Natural killer cell (primary cell): ENCODE data around the gene ZNF175. TPM values are rescaled to one million over a fixed set of nuclear protein-coding genes. Genes with fewer than 3 reads are reported as not detected.

Source experiments
- ATAC-seq, 3 donors: fragments of 150-1000 bp in 2 of 3; fragments of 200-7000 bp in 1 of 3; cut with Tn5 transposase; 1 replicate in 1 of 3; 2 replicates in 2 of 3; pipeline ENCODE4 v1.10.0; 2021; ENCODE audit warnings: mild to moderate bottlenecking in 2 of 3, moderate library complexity in 2 of 3
- DNase-seq, 2 donors: peaks; one replicate each; pipeline versions ENCODE4 v3.0.0 to v3.0.0-alpha.2; 2013 to 2021; ENCODE audit warnings: mixed read lengths in 1 of 2
- H3K27ac ChIP-seq: one replicate; pipeline ENCODE4 v1.5.1; 2013; ENCODE audit warnings: mild to moderate bottlenecking, low read length
- H3K27me3 ChIP-seq: one replicate; pipeline ENCODE4 v1.6.1; 2013; ENCODE audit warnings: low read length; ENCODE audit not compliant: control insufficient read depth, insufficient read depth
- H3K36me3 ChIP-seq: one replicate; pipeline ENCODE4 v1.6.1; 2013; ENCODE audit warnings: low read length; ENCODE audit not compliant: control insufficient read depth, insufficient read depth
- H3K4me1 ChIP-seq: one replicate; pipeline ENCODE4 v1.6.1; 2013; ENCODE audit warnings: low read length; ENCODE audit not compliant: control insufficient read depth, insufficient read depth
- H3K4me3 ChIP-seq: one replicate; pipeline ENCODE4 v1.5.1; 2013; ENCODE audit warnings: low read length
- H3K9me3 ChIP-seq: one replicate; pipeline ENCODE4 v1.6.1; 2013; ENCODE audit warnings: low read length; ENCODE audit not compliant: control insufficient read depth, insufficient read depth
- H3K27ac Mint-ChIP-seq, 2 donors: one replicate each; pipeline ENCODE4 v1.8.0; 2022; ENCODE audit warnings: mild to moderate bottlenecking in 2 of 2, mixed read lengths in 2 of 2, moderate library complexity in 1 of 2
- H3K27me3 Mint-ChIP-seq, 2 donors: one replicate each; pipeline ENCODE4 v1.8.0; 2022; ENCODE audit warnings: low read depth in 2 of 2, mixed read lengths in 2 of 2
- H3K36me3 Mint-ChIP-seq: one replicate; pipeline ENCODE4 v1.8.0; 2022; ENCODE audit warnings: mixed read lengths
- H3K4me1 Mint-ChIP-seq, 2 donors: one replicate each; pipeline ENCODE4 v1.8.0; 2022; ENCODE audit warnings: mixed read lengths in 2 of 2
- H3K4me3 Mint-ChIP-seq: one replicate; pipeline ENCODE4 v1.8.0; 2022; ENCODE audit warnings: mild to moderate bottlenecking, moderate library complexity, mixed read lengths
- H3K9me3 Mint-ChIP-seq, 2 donors: one replicate each; pipeline ENCODE4 v1.8.0; 2022; ENCODE audit warnings: mixed read lengths in 2 of 2
- CTCF ChIP-seq: fragments of 200-600 bp; IDR thresholded peaks from one replicate; pipeline ENCODE4 v1.8.0; 2022; ENCODE audit warnings: antibody characterized with exemption
- WGBS: methylation state at CpG from one replicate; pipeline ENCODE4 v1.1.7; 2013; ENCODE audit warnings: missing lambda C conversion rate; ENCODE audit not compliant: insufficient coverage; 5-methylcytosine and 5-hydroxymethylcytosine counted together
- intact Hi-C: fragments of 100-400 bp; cut with micrococcal nuclease; formaldehyde crosslinking; loops from one replicate; pipeline ENCODE4 v1.14.2; 2022
- total RNA-seq, 4 donors: library from RNA; stranded (reverse); fragments of 120-200 nt in 1 of 4; gene quantifications; one replicate each; pipeline versions ENCODE4 v1.2.3 to v1.2.4, GENCODE V29; 2013 to 2022

ZNF175 gene
- total RNA-seq, 3 donors from 2014 or later (not counting 1 experiment from before 2014, with no cell fraction given), result 3.4 to 4.8 (median 4.0) TPM

GRCh38 chr19:51565583-51565982 lies 5.5 kb upstream of the ZNF175 start:
- intact Hi-C loops, result no loop called here
- Mint-ChIP-seq H3K9me3 (no peaks in the 10 kb centered on the region), H3K27ac (no peak overlapping the region), H3K4me3 (no peak overlapping the region), H3K4me1 (peaks cover 3 to 9% of the 10 kb centered on the region in 2 donors), H3K36me3 (no peaks in the 10 kb centered on the region), H3K27me3 (peaks cover 29 to 46% of the 10 kb centered on the region in 2 donors)
- 51% methylated on average over 4 of the region's 4 CpGs for WGBS
- DNase-seq (no peak), ATAC-seq (no peak)
- Histone ChIP-seq H3K4me1 (peaks cover 12% of the 10 kb centered on the region), H3K27ac (no peak overlapping the region), H3K36me3 (no peaks in the 10 kb centered on the region), H3K27me3 (no peaks in the 10 kb centered on the region), H3K4me3 (no peak overlapping the region), H3K9me3 (no peaks in the 10 kb centered on the region)
- TF ChIP-seq CTCF, result no peak

- DNase-seq (no peak), ATAC-seq (no peak)
- Histone ChIP-seq H3K9me3 (no peaks in the 10 kb centered on the region), H3K4me3 (no peak overlapping the region), H3K4me1 (peaks cover 18% of the 10 kb centered on the region), H3K27me3 (no peaks in the 10 kb centered on the region), H3K27ac (no peak overlapping the region), H3K36me3 (no peaks in the 10 kb centered on the region)
- H3K4me3 Mint-ChIP-seq, result no peak overlapping the region
- H3K9me3 Mint-ChIP-seq, result no peaks in the 10 kb centered on the region
- peaks cover 25 to 46% of the 10 kb centered on the region in 2 donors for H3K27me3 Mint-ChIP-seq
- H3K36me3 Mint-ChIP-seq, result no peaks in the 10 kb centered on the region
- no peak for TF ChIP-seq CTCF
- H3K27ac Mint-ChIP-seq, result no peak overlapping the region
- intact Hi-C loops, result no loop called here
- peaks cover 14 to 19% of the 10 kb centered on the region in 2 donors for H3K4me1 Mint-ChIP-seq
- WGBS, result 68% methylated on average over 6 of the region's 8 CpGs
These were observed 4.5 kb upstream of the ZNF175 start for GRCh38 chr19:51566489-51567100.

DNA sequence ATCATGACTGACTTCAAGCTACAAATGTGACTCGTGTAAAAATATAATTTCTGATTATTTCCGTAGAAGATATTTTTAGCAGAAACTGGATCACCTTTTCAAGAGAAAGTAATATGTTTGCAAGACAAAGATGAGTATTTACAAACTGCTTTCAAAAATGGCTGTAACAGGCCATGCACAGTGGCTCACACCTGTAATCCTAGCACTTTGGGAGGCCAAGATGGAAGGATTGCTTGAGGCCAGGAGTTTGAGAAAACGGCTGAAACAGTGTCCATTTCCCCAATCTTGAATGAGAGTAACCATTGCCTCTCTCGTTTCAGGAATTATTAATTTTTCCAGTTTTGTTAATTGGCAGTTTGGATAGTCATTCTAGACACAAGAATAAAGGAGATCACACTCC lies 3.5 kb upstream of the ZNF175 start:
- Histone ChIP-seq H3K9me3 (no peaks in the 10 kb centered on the region), H3K4me1 (peaks cover 23% of the 10 kb centered on the region), H3K27ac (no peak overlapping the region), H3K4me3 (no peak overlapping the region), H3K36me3 (no peaks in the 10 kb centered on the region), H3K27me3 (no peaks in the 10 kb centered on the region)
- DNase-seq (no peak), ATAC-seq (no peak)
- Mint-ChIP-seq H3K27me3 (peaks cover 21 to 42% of the 10 kb centered on the region in 2 donors), H3K9me3 (no peaks in the 10 kb centered on the region), H3K36me3 (no peaks in the 10 kb centered on the region), H3K4me1 (peaks cover 23 to 29% of the 10 kb centered on the region in 2 donors), H3K27ac (no peak overlapping the region), H3K4me3 (no peak overlapping the region)
- TF ChIP-seq CTCF, result no peak
- WGBS, result 91% methylated on average over 4 of the region's 4 CpGs
- intact Hi-C loops, result no loop called here

DNA sequence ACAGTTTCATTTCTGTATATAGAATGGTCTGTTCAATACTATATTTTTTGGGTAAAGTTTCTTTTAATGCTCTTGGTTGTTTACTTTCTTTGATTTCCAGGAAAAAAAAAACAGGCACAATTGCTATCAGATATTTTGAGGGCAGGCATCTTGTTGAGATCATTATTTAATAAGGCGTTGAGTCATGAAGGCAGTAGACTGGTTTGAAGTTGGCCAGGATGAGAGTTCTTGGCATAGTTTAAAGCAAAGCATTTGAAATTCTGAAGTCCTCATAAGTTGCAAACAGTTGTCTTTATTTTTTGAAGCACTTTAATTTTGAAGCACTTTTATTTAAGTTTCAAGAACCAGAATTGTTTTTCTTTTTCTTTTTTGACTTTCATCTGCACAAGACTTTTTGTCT lies 2.6 kb upstream of the ZNF175 start:
- intact Hi-C loops, result no loop called here
- Mint-ChIP-seq H3K9me3 (no peaks in the 10 kb centered on the region), H3K27me3 (peaks cover 20 to 39% of the 10 kb centered on the region in 2 donors), H3K4me3 (no peak overlapping the region), H3K36me3 (no peaks in the 10 kb centered on the region), H3K4me1 (peaks cover 23 to 33% of the 10 kb centered on the region in 2 donors), H3K27ac (no peak overlapping the region)
- no peak overlapping the region for H3K4me3 ChIP-seq
- H3K27ac ChIP-seq, result no peak overlapping the region
- H3K36me3 ChIP-seq, result no peaks in the 10 kb centered on the region
- H3K27me3 ChIP-seq, result no peaks in the 10 kb centered on the region
- peaks cover 23% of the 10 kb centered on the region for H3K4me1 ChIP-seq
- H3K9me3 ChIP-seq, result no peaks in the 10 kb centered on the region
- 93% methylated on average over 1 of the region's 1 CpG for WGBS
- TF ChIP-seq CTCF, result no peak
- DNase-seq (no peak), ATAC-seq (no peak)
